RWPE2 (cell line): Measurements from ENCODE around the gene UBC.

ENCODE experiments used
- ATAC-seq: fragments of 200-7000 bp; cut with Tn5 transposase; 3 replicates; pipeline ENCODE4 v1.9.1; 2021; ENCODE audit warnings: low read depth
- DNase-seq: peaks from one replicate; pipeline ENCODE4 v3.0.0-alpha.2; 2020; ENCODE audit warnings: low spot score
- H3K27ac ChIP-seq: fragments of 450-650 bp; 2 replicates; pipeline ENCODE4 v1.5.1; 2017; ENCODE audit warnings: mild to moderate bottlenecking; ENCODE audit not compliant: poor library complexity, severe bottlenecking
- H3K27me3 ChIP-seq: fragments of 250-450 bp; sonication (Bioruptor Pico); 2 replicates; pipeline ENCODE4 v1.5.1; 2021; ENCODE audit warnings: mild to moderate bottlenecking, moderate library complexity; ENCODE audit not compliant: insufficient read depth, poor library complexity, severe bottlenecking
- H3K36me3 ChIP-seq: fragments of 250-450 bp; sonication (Bioruptor Pico); 2 replicates; pipeline ENCODE4 v1.5.1; 2020; ENCODE audit warnings: low read depth, mild to moderate bottlenecking, moderate library complexity
- H3K4me1 ChIP-seq: fragments of 250-450 bp; sonication (Bioruptor Pico); 2 replicates; pipeline ENCODE4 v1.5.1; 2021; ENCODE audit warnings: mild to moderate bottlenecking, moderate library complexity; ENCODE audit not compliant: insufficient read depth, poor library complexity, severe bottlenecking
- H3K4me3 ChIP-seq: fragments of 250-450 bp; sonication (Bioruptor Pico); 2 replicates; pipeline ENCODE4 v1.5.1; 2021; ENCODE audit warnings: mild to moderate bottlenecking, moderate library complexity; ENCODE audit not compliant: severe bottlenecking
- H3K9me3 ChIP-seq: fragments of 250-450 bp; sonication (Bioruptor Pico); 2 replicates; pipeline ENCODE4 v1.5.1; 2021; ENCODE audit warnings: mild to moderate bottlenecking, moderate library complexity; ENCODE audit not compliant: severe bottlenecking
- TF ChIP-seq, protein P1 (sequence below): fragments of 450-650 bp; IDR thresholded peaks from one replicate; pipeline ENCODE4 v1.5.1; 2017; ENCODE audit warnings: mild to moderate bottlenecking, moderate library complexity; ENCODE audit not compliant: poor library complexity, severe bottlenecking

UBC gene

GRCh38 chr12:124940393-124941169, 26.1 kb upstream of the UBC start:
- peak; percentile 66 for ATAC-seq
- Histone ChIP-seq H3K9me3 (no peaks in the 10 kb centered on the region), H3K36me3 (no peaks in the 10 kb centered on the region), H3K27me3 (no peaks in the 10 kb centered on the region), H3K4me1 (peaks cover 19% of the 10 kb centered on the region), H3K4me3 (peak overlapping the region; percentile 33), H3K27ac (peak overlapping the region; percentile 100)
- DNase-seq = peak; percentile 95
- TF ChIP-seq, protein P1, sequence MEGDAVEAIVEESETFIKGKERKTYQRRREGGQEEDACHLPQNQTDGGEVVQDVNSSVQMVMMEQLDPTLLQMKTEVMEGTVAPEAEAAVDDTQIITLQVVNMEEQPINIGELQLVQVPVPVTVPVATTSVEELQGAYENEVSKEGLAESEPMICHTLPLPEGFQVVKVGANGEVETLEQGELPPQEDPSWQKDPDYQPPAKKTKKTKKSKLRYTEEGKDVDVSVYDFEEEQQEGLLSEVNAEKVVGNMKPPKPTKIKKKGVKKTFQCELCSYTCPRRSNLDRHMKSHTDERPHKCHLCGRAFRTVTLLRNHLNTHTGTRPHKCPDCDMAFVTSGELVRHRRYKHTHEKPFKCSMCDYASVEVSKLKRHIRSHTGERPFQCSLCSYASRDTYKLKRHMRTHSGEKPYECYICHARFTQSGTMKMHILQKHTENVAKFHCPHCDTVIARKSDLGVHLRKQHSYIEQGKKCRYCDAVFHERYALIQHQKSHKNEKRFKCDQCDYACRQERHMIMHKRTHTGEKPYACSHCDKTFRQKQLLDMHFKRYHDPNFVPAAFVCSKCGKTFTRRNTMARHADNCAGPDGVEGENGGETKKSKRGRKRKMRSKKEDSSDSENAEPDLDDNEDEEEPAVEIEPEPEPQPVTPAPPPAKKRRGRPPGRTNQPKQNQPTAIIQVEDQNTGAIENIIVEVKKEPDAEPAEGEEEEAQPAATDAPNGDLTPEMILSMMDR = peak; percentile 97

DNA sequence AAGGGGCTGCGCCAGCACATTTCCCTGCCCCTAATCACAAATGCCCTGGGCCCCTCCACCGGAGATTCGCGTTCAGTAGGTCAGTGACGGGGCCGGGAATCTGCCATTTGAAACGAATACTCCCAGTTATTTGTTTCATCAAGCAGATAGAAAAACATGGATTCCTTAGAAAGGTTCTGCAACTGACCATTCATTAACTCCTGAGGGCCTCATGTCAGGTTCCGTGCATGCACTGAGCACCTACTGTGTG, 25.6 kb upstream of the UBC start:
- Histone ChIP-seq H3K36me3 (no peaks in the 10 kb centered on the region), H3K27ac (peak overlapping the region; percentile 100), H3K4me1 (peaks cover 19% of the 10 kb centered on the region), H3K9me3 (no peaks in the 10 kb centered on the region), H3K4me3 (peak overlapping the region; percentile 33), H3K27me3 (no peaks in the 10 kb centered on the region)
- DNase-seq (no peak), ATAC-seq (no peak)
- TF ChIP-seq, protein P1 = no peak

GRCh38 chr12:124939421-124940142, 25.1 kb upstream of the UBC start:
- TF ChIP-seq, protein P1 = peak; percentile 41
- H3K4me3 ChIP-seq = peak overlapping the region; percentile 33
- no peaks in the 10 kb centered on the region for H3K9me3 ChIP-seq
- peak overlapping the region; percentile 100 for H3K27ac ChIP-seq
- H3K4me1 ChIP-seq = peaks cover 19% of the 10 kb centered on the region
- H3K27me3 ChIP-seq = no peaks in the 10 kb centered on the region
- DNase-seq (peak; percentile 87), ATAC-seq (peak; percentile 74)
- no peaks in the 10 kb centered on the region for H3K36me3 ChIP-seq

DNA sequence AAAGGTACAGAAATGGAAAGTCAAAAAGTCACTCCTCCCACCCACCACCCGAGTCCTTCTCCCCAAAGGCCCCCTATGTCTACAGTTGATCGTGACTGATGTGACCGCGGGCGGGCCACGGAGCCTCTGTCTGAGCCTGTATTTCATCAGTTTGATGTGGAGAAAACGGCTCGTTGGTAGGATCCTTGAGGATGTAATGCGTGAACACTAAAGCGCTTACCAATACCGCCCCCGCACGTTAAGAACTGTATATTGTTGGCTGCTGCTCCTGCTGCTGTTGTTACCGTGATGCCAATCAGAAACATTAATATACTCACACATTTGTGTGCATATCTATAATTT, 24.6 kb upstream of the UBC start:
- TF ChIP-seq, protein P1 = peak; percentile 81
- no peaks in the 10 kb centered on the region for H3K27me3 ChIP-seq
- H3K27ac ChIP-seq = peak overlapping the region; percentile 100
- H3K4me1 ChIP-seq = peaks cover 19% of the 10 kb centered on the region
- H3K36me3 ChIP-seq = no peaks in the 10 kb centered on the region
- peak; percentile 41 for ATAC-seq
- peak overlapping the region; percentile 33 for H3K4me3 ChIP-seq
- no peak for DNase-seq
- no peaks in the 10 kb centered on the region for H3K9me3 ChIP-seq

- H3K9me3 ChIP-seq = no peaks in the 10 kb centered on the region
- ATAC-seq (no peak), DNase-seq (no peak)
- peak overlapping the region; percentile 33 for H3K4me3 ChIP-seq
- TF ChIP-seq, protein P1 = no peak
- H3K4me1 ChIP-seq = peaks cover 19% of the 10 kb centered on the region
- peak overlapping the region; percentile 100 for H3K27ac ChIP-seq
- H3K27me3 ChIP-seq = no peaks in the 10 kb centered on the region
- no peaks in the 10 kb centered on the region for H3K36me3 ChIP-seq
These were observed 24.1 kb upstream of the UBC start for GRCh38 chr12:124938587-124938986.
